K562 (cell line): ENCODE measurements around the gene GADD45GIP1. TPM values are rescaled to one million over a fixed set of nuclear protein-coding genes. Genes with fewer than 3 reads are reported as not detected.

Source experiments
- ATAC-seq: fragments of 200-7000 bp; cut with Tn5 transposase; 3 replicates; pipeline ENCODE4 v1.9.1; 2020; ENCODE audit warnings: moderate library complexity
- BruUV-seq: library from RNA; stranded (reverse); fragments of 400-500 nt; replicated peaks from 2 replicates; lab custom pipeline; 2021; lab: Mats Ljungman, UMichigan
- CTCF ChIA-PET: fragments of 300-600 bp; formaldehyde crosslinking; extraction: SDS; loops from one replicate; lab custom pipeline; 2021; ENCODE audit warnings: low intra/inter-chr PET ratio; lab: Yijun Ruan, JAX
- POLR2A ChIA-PET: fragments of 300-600, 350-650 bp; sonication (Branson Sonifier 250); formaldehyde crosslinking; extraction: SDS; loops from one replicate; lab custom pipeline; 2021; ENCODE audit warnings: antibody characterized with exemption, inconsistent platforms; lab: Yijun Ruan, JAX
- DNase-seq, 4 experiments: peaks; one replicate each; pipeline versions ENCODE4 v3.0.0 to v3.0.0-alpha.2; 2011 to 2018; ENCODE audit warnings: low spot score in 3 of 4, mixed read lengths in 3 of 4; ENCODE audit errors: extremely low read depth in 1 of 4
- FAIRE-seq: peaks from 2 replicates; lab custom pipeline; 2011; peaks lifted over from hg19 to GRCh38; lab: Jason Lieb, UNC
- H2AFZ ChIP-seq: 2 replicates; pipeline ENCODE4 v1.6.0; 2011; ENCODE audit warnings: low read depth, low read length, control low read depth, inconsistent platforms
- H3K27ac ChIP-seq: fragments of 200-600 bp; 3 replicates; pipeline ENCODE4 v1.8.0; 2011; ENCODE audit warnings: low read depth, mild to moderate bottlenecking, control low read depth, inconsistent platforms, low read length, moderate library complexity, mixed read lengths; ENCODE audit errors: extremely low read depth
- H3K27me3 ChIP-seq, 2 experiments: fragments of 300-600 bp in 1 of 2; 2 replicates in 1 of 2; 3 replicates in 1 of 2; pipeline versions ENCODE4 v1.6.0 to v1.8.0; 2011; ENCODE audit warnings: inconsistent platforms in 2 of 2, low read length in 2 of 2, mild to moderate bottlenecking in 1 of 2, mixed read lengths in 1 of 2, moderate library complexity in 1 of 2; ENCODE audit not compliant: control insufficient read depth in 2 of 2, insufficient read depth in 2 of 2
- H3K36me3 ChIP-seq: fragments of 300-600 bp; 3 replicates; pipeline ENCODE4 v1.8.0; 2011; ENCODE audit warnings: mild to moderate bottlenecking, low read length, inconsistent platforms; ENCODE audit not compliant: control insufficient read depth, insufficient read depth
- H3K4me1 ChIP-seq, 2 experiments: fragments of 200-600 bp in 1 of 2; replicated peaks in 1 of 2; 2 replicates in 1 of 2; 3 replicates in 1 of 2; pipeline versions ENCODE4 v1.5.1 to v1.8.0; 2011; ENCODE audit warnings: inconsistent platforms in 2 of 2, low read length in 2 of 2, mild to moderate bottlenecking in 1 of 2, mixed read lengths in 1 of 2, moderate library complexity in 1 of 2; ENCODE audit not compliant: control insufficient read depth in 2 of 2, insufficient read depth in 2 of 2
- H3K4me2 ChIP-seq: 2 replicates; pipeline ENCODE4 v1.6.1; 2011; ENCODE audit warnings: low read length, control low read depth, inconsistent platforms, mixed read lengths; ENCODE audit not compliant: insufficient read depth
- H3K4me3 ChIP-seq: fragments of 200-600 bp; sonication (generic), shearing (Covaris generic); 2 replicates; pipeline ENCODE4 v1.5.1; 2016; ENCODE audit warnings: control low read depth, inconsistent platforms
- H3K79me2 ChIP-seq: fragments of 200-600 bp; 3 replicates; pipeline ENCODE4 v1.8.0; 2011; ENCODE audit warnings: low read length, inconsistent platforms; ENCODE audit not compliant: control insufficient read depth, insufficient read depth
- H3K9ac ChIP-seq, 2 experiments: 2 replicates each; pipeline versions ENCODE4 v1.6.0 to v1.6.1; 2011; ENCODE audit warnings: low read depth in 2 of 2, low read length in 2 of 2, control low read depth in 1 of 2, inconsistent platforms in 1 of 2, mild to moderate bottlenecking in 1 of 2, mixed read lengths in 1 of 2; ENCODE audit not compliant: insufficient read depth in 1 of 2
- H3K9me1 ChIP-seq: one replicate; pipeline ENCODE4 v1.6.0; 2011; ENCODE audit warnings: inconsistent platforms, mild to moderate bottlenecking, low read length, moderate library complexity; ENCODE audit not compliant: control insufficient read depth, insufficient read depth
- H3K9me3 ChIP-seq: replicated peaks from 2 replicates; pipeline ENCODE4 v1.5.1; 2011; ENCODE audit warnings: low read depth, low read length, inconsistent platforms; ENCODE audit not compliant: control insufficient read depth, insufficient read depth
- H4K20me1 ChIP-seq: replicated peaks from 2 replicates; pipeline ENCODE4 v1.6.1; 2011; ENCODE audit warnings: low read length, inconsistent platforms, mixed read lengths; ENCODE audit not compliant: control insufficient read depth, insufficient read depth
- POLR2G ChIP-seq: fragments of 200-400 bp; formaldehyde crosslinking; IDR thresholded peaks from 2 replicates; pipeline ENCODE4 v1.6.1; 2017; ENCODE audit warnings: low read depth, mild to moderate bottlenecking, antibody characterized with exemption, low read length, moderate library complexity
- RBFOX2 ChIP-seq: fragments of 200-400 bp; formaldehyde crosslinking; IDR thresholded peaks from 2 replicates; pipeline ENCODE4 v1.6.1; 2017; ENCODE audit warnings: low read depth, mild to moderate bottlenecking, low read length, moderate library complexity
- ZNF586 ChIP-seq: fragments of 450-650 bp; formaldehyde crosslinking; conservative IDR thresholded peaks from 2 replicates; pipeline ENCODE4 v1.4.0; 2020; ENCODE audit warnings: mild to moderate bottlenecking, moderate library complexity
- WGBS: fragments of 100-300 bp; shearing (Covaris generic); methylation state at CpG from one replicate; pipeline ENCODE4 v1.1.6; 2016; ENCODE audit warnings: low coverage, mixed read lengths; ENCODE audit not compliant: insufficient coverage; ENCODE audit errors: missing lambda C conversion rate; 5-methylcytosine and 5-hydroxymethylcytosine counted together
- in situ Hi-C: fragments of 300-500 bp; cut with MboI; formaldehyde crosslinking; loops from 4 replicates; pipeline ENCODE4 v1.15.0; 2018; ENCODE audit warnings: inconsistent platforms, mixed read lengths
- intact Hi-C: fragments of 100-400 bp; cut with micrococcal nuclease; formaldehyde crosslinking; loops from 2 replicates; pipeline ENCODE4 v1.14.2; 2022
- polyA plus RNA-seq, 8 experiments: library from polyadenylated mRNA; depleted of rRNA in 4 of 8; stranded (reverse) in 5 of 8; unstranded in 3 of 8; fragments of >200 nt; fragmentation: Nextera tagmentation in 2 of 8; fragmentation: Illumina TruSeq in 1 of 8; extraction: Ambion mirVana in 2 of 8; extraction: Trizol in 1 of 8; gene quantifications; 2 replicates each; pipeline versions ENCODE4 v1.2.1 to v1.2.3, GENCODE V29; 2011 to 2014; ENCODE audit warnings: inconsistent platforms in 1 of 8, missing spikeins in 1 of 8
- total RNA-seq, 7 experiments: library from RNA; depleted of rRNA in 6 of 7; stranded (reverse); fragments of >200 nt in 6 of 7; fragmentation: Illumina TruSeq in 2 of 7; extraction: Trizol in 2 of 7; gene quantifications; 2 replicates each; pipeline versions ENCODE4 v1.2.1 to v1.2.3, GENCODE V29; 2011 to 2021; ENCODE audit warnings: low replicate concordance in 1 of 7

The GADD45GIP1 gene
- total and polyA plus RNA-seq, 9 of the 15 experiments (the other 6 are each of a cell fraction or from before 2014, with no cell fraction given) = 5.1 to 161 (median 29.2) TPM

DNA sequence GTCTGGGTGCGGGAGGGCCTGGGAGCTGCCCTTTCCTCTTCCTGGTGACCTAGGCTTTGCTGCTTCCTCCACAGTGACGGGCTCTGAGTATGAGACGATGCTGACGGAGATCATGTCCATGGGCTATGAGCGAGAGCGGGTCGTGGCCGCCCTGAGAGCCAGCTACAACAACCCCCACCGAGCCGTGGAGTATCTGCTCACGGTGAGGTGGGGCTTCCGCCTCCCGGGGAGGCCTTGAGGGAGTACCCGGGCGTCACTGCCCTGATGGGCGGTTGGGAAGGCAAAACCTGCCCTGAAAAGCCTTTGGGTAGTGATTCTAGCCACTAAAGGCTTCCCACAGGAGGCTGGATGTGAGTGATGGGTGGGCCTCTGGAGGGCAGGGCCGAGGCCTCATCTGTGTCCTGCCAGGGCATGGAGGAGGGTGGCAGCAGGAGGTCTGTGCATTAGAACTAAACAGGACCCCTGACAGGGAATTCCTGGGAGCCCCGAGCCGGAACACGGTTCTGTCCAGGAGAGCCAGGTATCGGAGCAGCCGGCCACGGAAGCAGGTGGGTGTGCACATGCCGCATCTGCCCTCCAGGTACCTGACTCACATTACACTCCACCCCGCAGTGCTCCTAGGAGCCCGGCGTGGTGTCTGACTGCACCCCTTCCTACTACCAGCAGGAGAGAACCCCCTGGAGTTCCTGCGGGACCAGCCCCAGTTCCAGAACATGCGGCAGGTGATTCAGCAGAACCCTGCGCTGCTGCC, 8.2 kb downstream of the GADD45GIP1 start:
- no peak for FAIRE-seq
- H3K79me2 ChIP-seq = peaks cover 48% of the 10 kb centered on the region
- 97% methylated on average over 28 of the region's 30 CpGs for WGBS
- H3K4me3 ChIP-seq = no peak overlapping the region
- POLR2A ChIA-PET = interaction anchor here (1.0 to 2.3 kb wide), 5 partner anchors 7 to 145 kb away, joined by 3 to 14 read pairs (median 4); partner anchors contain the start of genes CALR and GADD45GIP1
- peaks cover 77% of the 10 kb centered on the region for H3K36me3 ChIP-seq
- CTCF ChIA-PET = no interaction called here
- H4K20me1 ChIP-seq = no peaks in the 10 kb centered on the region; the same call in 1 of the 2 replicates
- no peak for ATAC-seq
- intact Hi-C loops (no loop called here), in situ Hi-C loops (no loop called here)
- BruUV-seq = no TSS peak
- H3K27ac ChIP-seq = no peak overlapping the region
- H3K9ac ChIP-seq = peak overlapping the region in 1 of 2 experiments; percentile 53; a peak in 2 of 4 replicates
- no peak overlapping the region for H3K4me2 ChIP-seq
- peaks cover 5% of the 10 kb centered on the region for H3K9me1 ChIP-seq
- no peaks in the 10 kb centered on the region for H3K9me3 ChIP-seq
- H3K27me3 ChIP-seq = no peaks in the 10 kb centered on the region
- TF ChIP-seq ZNF586 (CRISPR knock-in tag) (no peak), POLR2G (peak; percentile 49; the same call in 1 of the 2 replicates), RBFOX2 (peak; percentile 68)
- H2AFZ ChIP-seq = no peak overlapping the region
- peaks cover 11 to 32% of the 10 kb centered on the region in 2 experiments; a peak in 4 of 5 replicates for H3K4me1 ChIP-seq
- DNase-seq = no peak
